Vagina (tissue), 2 donors: ENCODE results near the gene ZSCAN10. TPM values are rescaled to one million over a fixed set of nuclear protein-coding genes. Genes with fewer than 3 reads are reported as not detected.
A peak's percentile ranks its signal among the peaks of the same experiment; 100 is the strongest.

Source experiments
- DNase-seq, 2 donors: peaks; one replicate each; pipeline ENCODE4 v3.0.0-alpha.2; 2017; ENCODE audit errors: extremely low spot score in 2 of 2
- H3K27ac ChIP-seq: fragments of 200-600 bp; sonication (generic); one replicate; pipeline ENCODE4 v1.5.1; 2019
- H3K27me3 ChIP-seq: fragments of 200-600 bp; sonication (generic); one replicate; pipeline ENCODE4 v1.5.1; 2019
- H3K36me3 ChIP-seq, 2 donors: fragments of 200-600 bp; sonication (generic); one replicate each; pipeline ENCODE4 v1.5.1; 2017 to 2019
- H3K4me1 ChIP-seq: fragments of 200-600 bp; sonication (generic); one replicate; pipeline ENCODE4 v1.5.1; 2019
- H3K4me3 ChIP-seq, 2 donors: fragments of 200-600 bp; sonication (generic); 1 replicate in 1 of 2; 2 replicates in 1 of 2; pipeline ENCODE4 v1.5.1; 2016 to 2019
- H3K9me3 ChIP-seq: fragments of 200-600 bp; sonication (generic); one replicate; pipeline ENCODE4 v1.5.1; 2019
- POLR2A ChIP-seq, 2 donors: fragments of 450-650 bp; IDR thresholded peaks; one replicate each; pipeline ENCODE4 v1.6.1; 2017; ENCODE audit warnings: antibody characterized with exemption in 2 of 2, mild to moderate bottlenecking in 2 of 2, moderate library complexity in 2 of 2
- POLR2AphosphoS5 ChIP-seq, 2 donors: sonication (generic); formaldehyde crosslinking; IDR thresholded peaks; one replicate each; pipeline ENCODE4 v1.9.0; 2017; ENCODE audit warnings: antibody characterized with exemption in 2 of 2, mild to moderate bottlenecking in 2 of 2, low read depth in 1 of 2; ENCODE audit not compliant: insufficient read depth in 1 of 2
- intact Hi-C: fragments of 100-400 bp; cut with DNase I; formaldehyde crosslinking; loops from one replicate; pipeline ENCODE4 v1.15.1; 2023
- total RNA-seq: library from RNA; depleted of rRNA; stranded (reverse); fragments of >200 nt; gene quantifications from one replicate; pipeline ENCODE4 v1.2.3, GENCODE V29; 2016
- TF ChIP-seq, protein P1 (sequence below), 3 experiments: fragments of 450-650 bp in 2 of 3; fragments of 200-600 bp in 1 of 3; sonication (generic) in 1 of 3; IDR thresholded peaks; one replicate each; pipeline ENCODE4 v1.5.1; 2017 to 2019; ENCODE audit warnings: antibody characterized with exemption in 3 of 3, mild to moderate bottlenecking in 2 of 3, moderate library complexity in 2 of 3

ZSCAN10 gene
- total RNA-seq, 1 donor from 2014 or later = not detected

DNA sequence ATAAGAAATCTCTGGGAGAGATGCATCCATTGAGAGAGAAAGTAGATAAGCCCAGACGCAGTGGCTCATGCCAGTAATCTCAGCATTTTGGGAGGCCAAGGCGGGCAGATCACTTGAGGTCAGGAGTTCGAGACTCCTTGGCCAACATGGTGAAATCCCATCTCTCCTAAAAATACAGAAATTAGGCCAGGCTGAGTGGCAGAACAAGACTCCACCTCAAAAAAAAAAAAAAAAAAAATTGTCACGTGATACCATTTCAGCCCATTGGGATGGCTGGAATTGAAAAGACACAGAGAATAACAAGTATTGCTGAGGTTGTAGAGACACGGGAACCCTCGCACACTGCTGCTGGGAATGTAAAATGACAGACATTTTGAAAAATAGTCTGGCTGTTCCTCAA, 36.5 kb downstream of the ZSCAN10 start:
- Histone ChIP-seq H3K27me3 (no peaks in the 10 kb centered on the region), H3K27ac (no peak overlapping the region), H3K36me3 (no peaks in the 10 kb centered on the region), H3K9me3 (no peaks in the 10 kb centered on the region), H3K4me1 (peaks cover 34% of the 10 kb centered on the region), H3K4me3 (no peak overlapping the region)
- DNase-seq = no peak
- intact Hi-C loops = no loop called here
- TF ChIP-seq, protein P1, sequence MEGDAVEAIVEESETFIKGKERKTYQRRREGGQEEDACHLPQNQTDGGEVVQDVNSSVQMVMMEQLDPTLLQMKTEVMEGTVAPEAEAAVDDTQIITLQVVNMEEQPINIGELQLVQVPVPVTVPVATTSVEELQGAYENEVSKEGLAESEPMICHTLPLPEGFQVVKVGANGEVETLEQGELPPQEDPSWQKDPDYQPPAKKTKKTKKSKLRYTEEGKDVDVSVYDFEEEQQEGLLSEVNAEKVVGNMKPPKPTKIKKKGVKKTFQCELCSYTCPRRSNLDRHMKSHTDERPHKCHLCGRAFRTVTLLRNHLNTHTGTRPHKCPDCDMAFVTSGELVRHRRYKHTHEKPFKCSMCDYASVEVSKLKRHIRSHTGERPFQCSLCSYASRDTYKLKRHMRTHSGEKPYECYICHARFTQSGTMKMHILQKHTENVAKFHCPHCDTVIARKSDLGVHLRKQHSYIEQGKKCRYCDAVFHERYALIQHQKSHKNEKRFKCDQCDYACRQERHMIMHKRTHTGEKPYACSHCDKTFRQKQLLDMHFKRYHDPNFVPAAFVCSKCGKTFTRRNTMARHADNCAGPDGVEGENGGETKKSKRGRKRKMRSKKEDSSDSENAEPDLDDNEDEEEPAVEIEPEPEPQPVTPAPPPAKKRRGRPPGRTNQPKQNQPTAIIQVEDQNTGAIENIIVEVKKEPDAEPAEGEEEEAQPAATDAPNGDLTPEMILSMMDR (IDR thresholded peaks at IDR 0.05) = no peak
- TF ChIP-seq POLR2A (IDR thresholded peaks at IDR 0.05) (no peak), POLR2AphosphoS5 (IDR thresholded peaks at IDR 0.05; ENCODE audit: insufficient read depth in 1 of 2, low read depth in 1 of 2) (no peak)

DNA sequence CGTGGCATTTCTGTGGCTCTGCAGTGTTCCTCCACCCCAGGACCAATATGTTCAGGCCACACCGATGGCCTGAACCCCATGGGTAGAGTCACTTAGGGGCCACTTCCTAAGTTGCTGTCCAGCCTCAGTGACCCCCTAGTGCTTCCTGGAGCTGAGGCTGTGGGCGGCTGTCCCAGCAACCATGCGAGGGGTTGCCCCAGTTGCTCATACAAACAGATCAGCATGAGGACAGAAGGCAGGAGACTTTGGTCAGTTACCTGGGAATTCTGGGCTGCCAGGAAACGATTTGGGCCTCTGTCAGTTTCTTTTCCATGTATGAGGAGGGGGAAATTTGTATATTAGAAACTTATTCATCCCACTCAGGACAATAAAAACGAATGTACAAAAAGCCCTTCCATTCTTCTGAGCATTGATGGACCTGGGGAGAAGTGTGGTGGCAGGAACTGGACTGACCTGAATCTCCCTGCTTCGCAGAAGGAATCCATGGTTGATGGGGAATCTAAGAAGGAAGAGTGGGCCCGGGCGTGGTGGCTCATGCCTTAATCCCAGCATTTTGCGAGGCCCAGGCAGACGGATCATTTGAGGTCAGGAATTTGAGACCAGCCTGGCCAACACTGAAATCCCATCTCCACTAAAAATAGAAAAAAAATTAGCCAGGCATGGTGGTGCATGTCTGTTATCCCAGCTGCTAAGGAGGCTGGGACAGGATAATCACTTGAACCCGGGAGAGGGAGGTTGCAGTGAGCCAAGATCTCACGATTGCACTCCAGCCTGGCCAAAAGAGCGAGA, 38.6 kb downstream of the ZSCAN10 start:
- intact Hi-C loops = no loop called here
- H3K4me3 ChIP-seq = no peak overlapping the region
- H3K36me3 ChIP-seq = no peaks in the 10 kb centered on the region
- no peaks in the 10 kb centered on the region for H3K27me3 ChIP-seq
- H3K9me3 ChIP-seq = no peaks in the 10 kb centered on the region
- DNase-seq = no peak
- H3K4me1 ChIP-seq = peaks cover 27% of the 10 kb centered on the region
- TF ChIP-seq, protein P1 (IDR thresholded peaks at IDR 0.05) = no peak
- TF ChIP-seq POLR2AphosphoS5 (IDR thresholded peaks at IDR 0.05; ENCODE audit: insufficient read depth in 1 of 2, low read depth in 1 of 2) = no peak
- no peak for TF ChIP-seq POLR2A (IDR thresholded peaks at IDR 0.05)
- no peak overlapping the region for H3K27ac ChIP-seq

DNA sequence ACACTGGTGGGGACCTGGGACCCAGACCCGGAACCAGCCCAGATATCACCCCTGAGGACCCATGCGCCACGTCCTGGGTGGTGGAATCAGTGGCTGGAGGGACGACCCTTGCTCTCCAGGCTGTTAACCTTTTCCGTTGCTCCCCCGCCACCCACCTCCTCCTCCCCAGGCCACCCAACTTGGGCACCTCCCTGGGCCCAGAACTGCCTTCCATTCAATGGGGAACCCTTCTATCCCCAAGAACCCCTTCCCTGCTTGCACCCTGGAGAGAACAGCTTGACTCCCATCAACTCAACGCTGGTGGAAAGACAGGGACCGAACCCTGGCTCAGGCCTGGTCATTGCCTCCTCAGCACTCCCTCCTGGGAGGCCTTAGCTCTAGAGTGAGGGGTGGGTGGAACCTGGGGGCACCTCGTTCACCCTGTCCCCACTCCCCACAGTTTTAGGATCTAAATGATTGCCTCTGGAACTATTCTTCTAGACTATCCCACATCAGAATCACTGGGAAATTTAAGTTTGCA, 39.3 kb downstream of the ZSCAN10 start:
- TF ChIP-seq POLR2AphosphoS5 (IDR thresholded peaks at IDR 0.05; ENCODE audit: insufficient read depth in 1 of 2, low read depth in 1 of 2) (no peak), POLR2A (IDR thresholded peaks at IDR 0.05) (no peak)
- TF ChIP-seq, protein P1 (IDR thresholded peaks at IDR 0.05) = no peak
- peak overlapping the region; percentile 76 for H3K27ac ChIP-seq

DNA sequence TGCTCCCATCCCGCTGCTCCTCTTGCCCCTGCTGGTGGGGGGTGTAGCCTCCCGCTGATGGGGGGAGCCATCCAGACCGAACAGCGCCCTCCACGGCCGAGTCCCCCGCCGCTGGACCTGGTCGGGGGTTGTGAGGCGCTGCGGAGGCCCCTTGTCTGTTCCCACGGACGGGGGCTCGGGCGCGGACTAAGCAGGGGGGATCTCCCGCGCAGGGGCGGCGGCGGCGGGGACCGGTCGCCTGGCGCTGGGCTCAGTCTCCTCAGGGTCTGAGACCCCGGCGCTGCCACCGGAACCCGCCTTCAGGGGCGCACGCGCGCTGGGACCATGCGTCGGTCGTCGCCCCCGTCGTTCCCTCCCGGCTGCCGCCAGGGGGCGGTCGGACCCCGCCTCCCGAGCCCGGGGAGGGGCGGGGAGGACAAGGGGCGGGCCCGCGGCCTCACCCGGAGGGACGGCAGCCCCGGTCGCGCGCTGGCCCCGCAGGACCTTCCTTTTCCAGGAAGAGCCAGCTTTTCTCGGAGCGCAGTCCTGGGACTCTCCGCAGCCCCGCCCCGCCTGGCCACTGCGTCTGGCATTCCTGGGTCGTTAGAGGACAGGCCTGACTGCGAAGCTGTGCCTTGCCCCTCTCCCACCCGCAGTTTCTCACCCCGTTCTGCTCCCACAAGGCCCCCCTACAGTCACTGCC, 39.9 kb downstream of the ZSCAN10 start:
- TF ChIP-seq, protein P1 (IDR thresholded peaks at IDR 0.05) = peak; percentile 92 to 96 (median 95)
- peak in 1 of 2 donors; percentile 36 for TF ChIP-seq POLR2AphosphoS5 (IDR thresholded peaks at IDR 0.05; ENCODE audit: insufficient read depth in 1 of 2, low read depth in 1 of 2)
- no peak for TF ChIP-seq POLR2A (IDR thresholded peaks at IDR 0.05)
- peak overlapping the region; percentile 76 for H3K27ac ChIP-seq
- DNase-seq = no peak
- peaks cover 19% of the 10 kb centered on the region for H3K4me1 ChIP-seq
- H3K9me3 ChIP-seq = no peaks in the 10 kb centered on the region
- peak overlapping the region; percentile 78 to 80 for H3K4me3 ChIP-seq
- intact Hi-C loops = loop anchor here (5.0 kb wide), 2 partner anchors 53 to 103 kb away; partner anchors contain the start of gene ZNF205
- no peaks in the 10 kb centered on the region for H3K27me3 ChIP-seq
- H3K36me3 ChIP-seq = no peaks in the 10 kb centered on the region

More for the DNA sequence above, 39.3 kb downstream of the ZSCAN10 start:
- Histone ChIP-seq H3K27me3 (no peaks in the 10 kb centered on the region), H3K4me3 (peak overlapping the region; percentile 78 to 80), H3K36me3 (no peaks in the 10 kb centered on the region), H3K4me1 (peaks cover 20% of the 10 kb centered on the region), H3K9me3 (no peaks in the 10 kb centered on the region)
- no peak for DNase-seq
- intact Hi-C loops = loop anchor here (5.0 kb wide), 2 partner anchors 53 to 103 kb away; partner anchors contain the start of gene ZNF205
